Activated CD8-positive, alpha-beta memory T cell treated with anti-CD3 and anti-CD28 coated beads, Interleukin-2, amount 50 U/mL, for 24 hours (primary cell): ENCODE results near the gene SCML2.
"Not testable (repeated sequence)": the region's sequence is repeated elsewhere in the genome, so short reads cannot be mapped to it uniquely, and the experiment has no call there.

Source experiments
- DNase-seq: peaks from one replicate; pipeline ENCODE4 v3.0.0-alpha.2; 2020; ENCODE audit errors: extremely low read depth

Gene SCML2

GRCh38 chrX:18354369-18355223 lies at the start of gene SCML2:
TSS of gene SCML2 (minus strand) at chrX:18354688. CDS start at chrX:18334071, 20,617 bp downstream.
- no peak for DNase-seq

GRCh38 chrX:18401848-18402213 lies 47.3 kb upstream of the SCML2 start:
- no peak for DNase-seq

- DNase-seq = no peak
These were observed 40.0 kb upstream of the SCML2 start for GRCh38 chrX:18394477-18394876.

- DNase-seq = peak; percentile 19
These were observed 36.6 kb upstream of the SCML2 start for GRCh38 chrX:18390941-18391538.

GRCh38 chrX:18389966-18390365 lies 35.5 kb upstream of the SCML2 start:
- no peak for DNase-seq

GRCh38 chrX:18377796-18378195 lies 23.3 kb upstream of the SCML2 start:
- no peak for DNase-seq

GRCh38 chrX:18375131-18375805 lies 20.8 kb upstream of the SCML2 start:
- DNase-seq = not testable (repeated sequence)

GRCh38 chrX:18369096-18369495 lies 14.6 kb upstream of the SCML2 start:
- not testable (repeated sequence) for DNase-seq

- DNase-seq = no peak
These were observed 13.9 kb upstream of the SCML2 start for GRCh38 chrX:18368402-18368801.

GRCh38 chrX:18360867-18361266 lies 6.4 kb upstream of the SCML2 start:
- DNase-seq = no peak

GRCh38 chrX:18353931-18354368 lies 538 bp downstream of the SCML2 start:
- DNase-seq = no peak

GRCh38 chrX:18351784-18352183 lies 2.7 kb downstream of the SCML2 start:
- no peak for DNase-seq

- DNase-seq = no peak
These were observed 6.4 kb downstream of the SCML2 start for GRCh38 chrX:18348047-18348446.

GRCh38 chrX:18309401-18309800 lies 45.1 kb downstream of the SCML2 start:
- no peak for DNase-seq

GRCh38 chrX:18297251-18297650 lies 57.2 kb downstream of the SCML2 start:
- DNase-seq = no peak

- DNase-seq = no peak
These were observed 59.6 kb downstream of the SCML2 start for GRCh38 chrX:18294893-18295292.

GRCh38 chrX:18291006-18291545 lies 63.4 kb downstream of the SCML2 start:
- no peak for DNase-seq

- no peak for DNase-seq
These were observed 64.3 kb downstream of the SCML2 start for GRCh38 chrX:18290200-18290599.

- no peak for DNase-seq
These were observed 65.8 kb downstream of the SCML2 start for GRCh38 chrX:18288716-18289115.

- DNase-seq = no peak
These were observed 68.1 kb downstream of the SCML2 start for GRCh38 chrX:18286322-18286831.

GRCh38 chrX:18278449-18278848 lies 76.0 kb downstream of the SCML2 start:
- no peak for DNase-seq

- DNase-seq = no peak
These were observed 82.3 kb downstream of the SCML2 start for GRCh38 chrX:18272222-18272621.
